K562 (cell line): ENCODE measurements around the gene MAP3K2. TPM values are rescaled to one million over a fixed set of nuclear protein-coding genes. Genes with fewer than 3 reads are reported as not detected.
A peak's percentile ranks its signal among the peaks of the same experiment; 100 is the strongest.

Source experiments
- ARID3A ChIP-seq: IDR thresholded peaks from 2 replicates; pipeline ENCODE4 v1.6.1; 2012; ENCODE audit warnings: low read depth, low read length, improper control_type of control experiment, borderline replicate concordance
- ATF3 ChIP-seq, 2 experiments: fragments of 450-650 bp in 1 of 2; sonication (generic) in 1 of 2; formaldehyde crosslinking in 1 of 2; IDR thresholded peaks in 1 of 2; conservative IDR thresholded peaks in 1 of 2; 2 replicates each; pipeline versions ENCODE4 v1.6.1 to v1.8.1; 2016 to 2023; ENCODE audit warnings: mild to moderate bottlenecking in 2 of 2, moderate library complexity in 2 of 2, inconsistent platforms in 1 of 2, missing genetic modification reagents in 1 of 2
- GMEB1 ChIP-seq: fragments of 250-450 bp; sonication (Bioruptor Pico); IDR thresholded peaks from 2 replicates; pipeline ENCODE4 v1.4.0; 2020; ENCODE audit warnings: mild to moderate bottlenecking
- HIVEP1 ChIP-seq: fragments of 250-450 bp; sonication (Bioruptor Pico); IDR thresholded peaks from 2 replicates; pipeline ENCODE4 v1.4.0; 2020; ENCODE audit warnings: mild to moderate bottlenecking
- HNRNPL ChIP-seq: fragments of 200-400 bp; formaldehyde crosslinking; IDR thresholded peaks from 2 replicates; pipeline ENCODE4 v1.6.1; 2017; ENCODE audit warnings: low read depth, mild to moderate bottlenecking, low read length
- HNRNPUL1 ChIP-seq: fragments of 200-400 bp; formaldehyde crosslinking; IDR thresholded peaks from 2 replicates; pipeline ENCODE4 v1.6.1; 2017; ENCODE audit warnings: low read length
- JUNB ChIP-seq: fragments of 450-650 bp; formaldehyde crosslinking; conservative IDR thresholded peaks from 2 replicates; pipeline ENCODE4 v1.4.0; 2020; ENCODE audit warnings: mild to moderate bottlenecking
- KAT8 ChIP-seq: fragments of 450-650 bp; IDR thresholded peaks from 2 replicates; pipeline ENCODE4 v1.6.1; 2016; ENCODE audit warnings: low read depth, mild to moderate bottlenecking
- LCOR ChIP-seq: sonication (generic); formaldehyde crosslinking; IDR thresholded peaks from 2 replicates; pipeline ENCODE4 v1.8.0; 2022; ENCODE audit warnings: mild to moderate bottlenecking, missing genetic modification reagents
- MED1 ChIP-seq: sonication (generic); formaldehyde crosslinking; IDR thresholded peaks from 2 replicates; pipeline ENCODE4 v1.8.1; 2023; ENCODE audit warnings: missing genetic modification reagents, borderline replicate concordance
- NCOA6 ChIP-seq: fragments of 450-650 bp; IDR thresholded peaks from 2 replicates; pipeline ENCODE4 v1.6.1; 2017; ENCODE audit warnings: mild to moderate bottlenecking
- PKNOX1 ChIP-seq: fragments of 450-650 bp; IDR thresholded peaks from 2 replicates; pipeline ENCODE4 v1.6.1; 2016
- PML ChIP-seq: IDR thresholded peaks from 2 replicates; pipeline ENCODE4 v1.6.1; 2012; ENCODE audit warnings: low read length, inconsistent platforms
- RCOR1 ChIP-seq, 2 experiments: IDR thresholded peaks; 2 replicates each; pipeline ENCODE4 v1.6.1; 2012; ENCODE audit warnings: low read depth in 2 of 2, low read length in 2 of 2, borderline replicate concordance in 1 of 2, improper control_type of control experiment in 1 of 2
- RFX7 ChIP-seq: fragments of 250-450 bp; sonication (Bioruptor Pico); IDR thresholded peaks from 2 replicates; pipeline ENCODE4 v1.5.1; 2021; ENCODE audit warnings: mild to moderate bottlenecking
- SMAD4 ChIP-seq: fragments of 250-450 bp; sonication (Bioruptor Pico); conservative IDR thresholded peaks from 2 replicates; pipeline ENCODE4 v1.8.0; 2021; ENCODE audit warnings: inconsistent platforms, mild to moderate bottlenecking, moderate library complexity
- THAP7 ChIP-seq: fragments of 250-450 bp; sonication (Bioruptor Pico); IDR thresholded peaks from 2 replicates; pipeline ENCODE4 v1.5.0; 2021
- XRCC4 ChIP-seq: IDR thresholded peaks from one replicate; pipeline ENCODE4 v1.6.1; 2011; ENCODE audit not compliant: insufficient read depth, insufficient read length; ENCODE audit errors: extremely low read depth
- ZNF347 ChIP-seq: fragments of 450-650 bp; formaldehyde crosslinking; IDR thresholded peaks from 2 replicates; pipeline ENCODE4 v1.4.0; 2020; ENCODE audit warnings: low read depth, mild to moderate bottlenecking, moderate library complexity
- ZNF589 ChIP-seq: fragments of 200-800 bp; sonication (Bioruptor generic); IDR thresholded peaks from 2 replicates; pipeline ENCODE4 v1.6.1; 2016; ENCODE audit warnings: low read depth, missing genetic modification characterization, missing compliant biosample characterization
- polyA plus RNA-seq, 8 experiments: library from polyadenylated mRNA; depleted of rRNA in 4 of 8; stranded (reverse) in 5 of 8; unstranded in 3 of 8; fragments of >200 nt; fragmentation: Nextera tagmentation in 2 of 8; fragmentation: Illumina TruSeq in 1 of 8; extraction: Ambion mirVana in 2 of 8; extraction: Trizol in 1 of 8; gene quantifications; 2 replicates each; pipeline versions ENCODE4 v1.2.1 to v1.2.3, GENCODE V29; 2011 to 2014; ENCODE audit warnings: inconsistent platforms in 1 of 8, missing spikeins in 1 of 8
- total RNA-seq, 7 experiments: library from RNA; depleted of rRNA in 6 of 7; stranded (reverse); fragments of >200 nt in 6 of 7; fragmentation: Illumina TruSeq in 2 of 7; extraction: Trizol in 2 of 7; gene quantifications; 2 replicates each; pipeline versions ENCODE4 v1.2.1 to v1.2.3, GENCODE V29; 2011 to 2021; ENCODE audit warnings: low replicate concordance in 1 of 7

The MAP3K2 gene
- total and polyA plus RNA-seq, 9 of the 15 experiments (the other 6 are each of a cell fraction or from before 2014, with no cell fraction given), result 1.2 to 14.2 (median 5.7) TPM

- TF ChIP-seq PKNOX1, result peak; percentile 56
- TF ChIP-seq LCOR (CRISPR knock-in tag), result no peak
- TF ChIP-seq ARID3A, result no peak
- no peak for TF ChIP-seq HNRNPUL1
- no peak for TF ChIP-seq PML
- TF ChIP-seq JUNB, result peak; percentile 76
- TF ChIP-seq RCOR1 (IDR thresholded peaks at IDR 0.05; ENCODE audit: borderline replicate concordance in 1 of 2, low read depth in 2 of 2, low read length in 2 of 2), result peak in 1 of 2 experiments; percentile 76; a peak in 2 of 4 replicates
- TF ChIP-seq ATF3 (IDR thresholded peaks at IDR 0.05), result peak; percentile 96
- peak; percentile 86; the same call in 1 of the 2 replicates for TF ChIP-seq ATF3 (CRISPR knock-in tag; conservative IDR thresholded peaks at IDR 0.05)
- TF ChIP-seq HNRNPL, result no peak
- TF ChIP-seq NCOA6, result no peak
- no peak for TF ChIP-seq RFX7 (CRISPR knock-in tag)
- no peak for TF ChIP-seq THAP7 (CRISPR knock-in tag)
- TF ChIP-seq ZNF347, result no peak
- no peak for TF ChIP-seq XRCC4
- TF ChIP-seq GMEB1 (CRISPR knock-in tag), result no peak
- TF ChIP-seq SMAD4 (CRISPR knock-in tag), result peak; percentile 47; the same call in 1 of the 2 replicates
- no peak for TF ChIP-seq ZNF589
- no peak for TF ChIP-seq KAT8
- no peak for TF ChIP-seq HIVEP1 (CRISPR knock-in tag)
- TF ChIP-seq MED1 (CRISPR knock-in tag), result no peak
These were observed 10.4 kb upstream of the MAP3K2 start (continued) for GRCh38 chr2:127398239-127398590.
